LNCaP clone FGC (cell line): ENCODE measurements around the gene TMLHE.
"Not testable (repeated sequence)": the region's sequence is repeated elsewhere in the genome, so short reads cannot be mapped to it uniquely, and the experiment has no call there.

Experiments
- DNase-seq: peaks from one replicate; pipeline ENCODE4 v3.0.0-alpha.2; 2011; ENCODE audit warnings: low read depth
- H3K4me3 ChIP-seq: 2 replicates; pipeline ENCODE4 v1.5.1; 2011; ENCODE audit warnings: mild to moderate bottlenecking, low read depth, low read length, control low read depth
- TF ChIP-seq, protein P1 (sequence below): IDR thresholded peaks from 2 replicates; pipeline ENCODE4 v1.5.1; 2012; ENCODE audit warnings: mild to moderate bottlenecking; ENCODE audit not compliant: control insufficient read depth, insufficient read depth; ENCODE audit errors: extremely low read depth

Gene TMLHE

DNA sequence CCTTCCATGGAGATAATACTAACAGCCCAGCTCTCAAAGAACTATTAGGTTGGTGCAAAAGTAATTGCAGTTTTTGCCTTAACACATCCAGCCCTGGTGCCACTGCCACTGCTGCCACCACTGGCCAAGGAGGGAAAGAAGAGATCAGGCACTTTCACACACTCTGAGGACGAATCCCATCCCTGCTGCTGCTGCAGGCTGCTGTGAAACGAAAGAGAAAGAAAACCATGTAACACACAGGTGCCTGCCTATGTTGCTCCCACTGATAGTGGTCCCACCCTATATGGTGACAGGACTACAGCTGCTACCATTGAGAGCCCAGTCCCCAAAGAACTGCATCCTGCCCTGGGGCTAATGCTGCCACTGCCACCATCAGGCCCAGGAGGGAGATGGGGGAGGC is 35.1 kb downstream of the TMLHE start:
- no peak overlapping the region for H3K4me3 ChIP-seq
- DNase-seq = no peak
- TF ChIP-seq, protein P1, sequence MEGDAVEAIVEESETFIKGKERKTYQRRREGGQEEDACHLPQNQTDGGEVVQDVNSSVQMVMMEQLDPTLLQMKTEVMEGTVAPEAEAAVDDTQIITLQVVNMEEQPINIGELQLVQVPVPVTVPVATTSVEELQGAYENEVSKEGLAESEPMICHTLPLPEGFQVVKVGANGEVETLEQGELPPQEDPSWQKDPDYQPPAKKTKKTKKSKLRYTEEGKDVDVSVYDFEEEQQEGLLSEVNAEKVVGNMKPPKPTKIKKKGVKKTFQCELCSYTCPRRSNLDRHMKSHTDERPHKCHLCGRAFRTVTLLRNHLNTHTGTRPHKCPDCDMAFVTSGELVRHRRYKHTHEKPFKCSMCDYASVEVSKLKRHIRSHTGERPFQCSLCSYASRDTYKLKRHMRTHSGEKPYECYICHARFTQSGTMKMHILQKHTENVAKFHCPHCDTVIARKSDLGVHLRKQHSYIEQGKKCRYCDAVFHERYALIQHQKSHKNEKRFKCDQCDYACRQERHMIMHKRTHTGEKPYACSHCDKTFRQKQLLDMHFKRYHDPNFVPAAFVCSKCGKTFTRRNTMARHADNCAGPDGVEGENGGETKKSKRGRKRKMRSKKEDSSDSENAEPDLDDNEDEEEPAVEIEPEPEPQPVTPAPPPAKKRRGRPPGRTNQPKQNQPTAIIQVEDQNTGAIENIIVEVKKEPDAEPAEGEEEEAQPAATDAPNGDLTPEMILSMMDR = no peak

DNA sequence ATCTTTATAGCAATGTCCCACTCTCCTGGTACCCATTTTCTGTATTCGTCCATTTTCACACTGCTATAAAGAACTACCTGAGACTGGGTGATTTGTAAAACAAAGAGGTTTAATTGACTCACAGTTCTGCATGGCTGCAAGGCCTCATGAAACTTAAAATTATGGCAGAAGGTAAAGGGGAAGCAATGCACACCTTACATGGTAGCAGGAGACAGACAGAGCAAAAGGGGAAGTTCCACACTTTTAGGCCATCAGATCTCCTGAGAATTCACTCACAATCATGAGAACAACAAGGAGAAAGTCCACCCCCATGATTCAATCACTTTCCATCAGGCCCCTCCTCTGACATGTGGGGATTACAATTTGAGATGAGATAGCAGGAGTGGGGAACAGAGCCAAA is 49.7 kb downstream of the TMLHE start:
- H3K4me3 ChIP-seq = no peak overlapping the region
- DNase-seq = no peak
- TF ChIP-seq, protein P1 = no peak

DNA sequence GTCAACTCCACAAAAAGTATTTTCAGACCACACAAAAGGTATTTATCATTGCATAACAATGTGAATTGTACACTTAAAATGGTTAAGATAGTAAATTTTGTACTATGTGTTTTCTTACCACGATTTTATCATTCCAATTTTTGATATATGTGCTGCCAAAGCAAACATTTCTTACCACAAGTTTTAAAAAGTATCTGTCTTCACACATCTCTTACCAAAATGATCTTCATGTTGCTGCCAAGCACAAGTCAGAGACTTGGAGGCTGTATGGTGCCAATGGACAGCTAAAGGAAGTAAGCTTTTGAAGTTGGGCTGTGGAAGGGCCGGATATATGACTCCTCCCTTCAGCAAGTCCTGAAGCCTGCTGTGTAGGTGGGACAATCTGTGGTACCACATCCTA is 67.9 kb downstream of the TMLHE start:
- no peak overlapping the region for H3K4me3 ChIP-seq
- TF ChIP-seq, protein P1 = no peak
- DNase-seq = no peak

DNA sequence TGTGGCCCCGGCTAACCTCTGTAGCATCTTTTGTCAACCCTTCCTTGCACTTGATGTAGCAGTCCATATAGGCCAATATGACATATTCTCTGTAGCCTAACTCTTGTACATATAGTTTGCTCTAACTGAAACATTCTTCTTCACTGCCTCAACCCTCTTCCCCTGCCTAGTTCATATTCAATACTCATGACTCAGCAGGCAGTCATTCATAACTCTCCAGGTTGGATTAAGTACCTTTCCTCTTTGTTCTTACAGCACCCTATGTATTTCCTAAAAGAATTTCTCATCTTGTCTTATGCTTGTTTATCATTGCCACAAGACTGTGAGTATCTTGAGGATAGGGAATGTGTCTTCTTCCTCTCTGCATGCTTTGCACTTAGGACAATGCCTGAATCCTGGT is 76.9 kb downstream of the TMLHE start:
- TF ChIP-seq, protein P1 = no peak
- no peak for DNase-seq
- no peak overlapping the region for H3K4me3 ChIP-seq

DNA sequence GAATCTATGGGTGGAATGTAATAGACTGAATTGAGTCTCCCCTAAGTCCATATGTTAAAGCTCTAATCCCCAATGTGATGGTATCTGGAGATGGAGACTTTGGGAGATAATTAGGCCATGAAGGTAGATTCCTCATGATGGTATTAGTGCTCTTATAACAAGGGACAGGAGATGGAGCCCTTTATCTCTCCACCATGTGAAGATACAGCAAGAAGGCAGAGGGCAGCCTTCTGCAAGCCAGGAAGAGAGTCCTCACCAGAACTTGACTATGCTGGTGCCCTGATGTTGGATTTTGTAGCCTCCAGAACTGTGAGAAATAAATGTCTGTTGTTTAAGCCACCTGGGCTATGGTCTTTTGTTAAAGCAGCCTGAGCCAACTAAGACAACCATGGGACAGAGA is 78.0 kb downstream of the TMLHE start:
- DNase-seq = no peak
- no peak overlapping the region for H3K4me3 ChIP-seq

DNA sequence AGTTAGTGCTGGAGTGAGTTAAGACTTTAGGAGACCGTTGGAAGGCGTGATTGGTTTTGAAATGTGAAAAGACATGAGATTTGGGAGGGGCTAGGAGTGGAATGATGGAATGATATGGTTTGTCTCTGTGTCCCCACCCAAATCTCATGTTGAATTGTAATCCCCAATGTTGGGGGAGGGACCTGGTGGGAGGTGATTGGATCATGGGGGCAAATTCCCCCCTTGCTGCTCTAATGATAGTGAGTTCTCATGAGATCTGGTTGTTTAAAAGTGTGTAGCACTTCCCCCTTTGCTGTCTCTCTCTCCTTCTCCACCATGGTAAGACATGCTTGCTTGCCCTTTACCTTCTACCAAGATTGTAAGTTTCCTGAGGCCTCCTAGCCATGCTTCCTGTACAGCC is 85.7 kb downstream of the TMLHE start:
- DNase-seq, H3K4me3 ChIP-seq: not testable (repeated sequence)

More for the DNA sequence above, 78.0 kb downstream of the TMLHE start:
- TF ChIP-seq, protein P1 = peak; percentile 15; the same call in 1 of the 2 replicates

DNA sequence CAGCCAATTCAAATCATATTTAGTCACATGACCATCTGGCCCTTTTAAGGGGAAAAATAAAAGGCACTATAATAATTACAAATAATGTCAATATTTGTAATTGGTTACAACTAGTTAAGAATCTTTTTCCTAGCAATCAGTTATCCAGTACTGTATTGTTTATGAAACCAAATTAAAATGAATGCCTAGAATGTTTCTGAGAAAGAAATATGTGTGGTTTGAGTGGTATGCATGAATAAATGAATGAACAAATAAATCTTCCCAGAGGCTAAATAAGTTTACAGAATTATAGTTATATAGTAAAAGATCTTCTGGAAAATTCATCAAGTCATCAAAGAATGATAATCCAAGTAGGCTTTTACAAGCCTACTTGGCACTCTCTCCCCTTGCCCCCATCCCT is 98.5 kb downstream of the TMLHE start:
- TF ChIP-seq, protein P1 = no peak
- H3K4me3 ChIP-seq = no peak overlapping the region
- DNase-seq = no peak
